ENCODE results near the gene NDUFAF3.
A peak's percentile ranks its signal among the peaks of the same experiment; 100 is the strongest.

The NDUFAF3 gene

GRCh38 chr3:48983096-48983495, 38.8 kb upstream of the NDUFAF3 start:
- no peak for TF ChIP-seq CTCF (IDR thresholded peaks at IDR 0.05; ENCODE audit: extremely low read depth, insufficient read depth, missing control alignments)
- no peak for DNase-seq (ENCODE audit: low spot score)
- in situ Hi-C loops (cut with MboI; ENCODE audit: low pct_unique_long_range_greater_than_20kb, low sequenced_read_pairs, unreplicated experiment), result no loop called here

- no peak for TF ChIP-seq CTCF (IDR thresholded peaks at IDR 0.05; ENCODE audit: extremely low read depth, insufficient read depth, missing control alignments)
- no peak for DNase-seq (ENCODE audit: low spot score)
- in situ Hi-C loops (cut with MboI; ENCODE audit: low pct_unique_long_range_greater_than_20kb, low sequenced_read_pairs, unreplicated experiment), result no loop called here
These were observed 37.3 kb upstream of the NDUFAF3 start for GRCh38 chr3:48984663-48985062.

- DNase-seq (ENCODE audit: low spot score), result no peak
- in situ Hi-C loops (cut with MboI; ENCODE audit: low pct_unique_long_range_greater_than_20kb, low sequenced_read_pairs, unreplicated experiment), result no loop called here
- TF ChIP-seq CTCF (IDR thresholded peaks at IDR 0.05; ENCODE audit: extremely low read depth, insufficient read depth, missing control alignments), result no peak
These were observed 36.0 kb upstream of the NDUFAF3 start for GRCh38 chr3:48985831-48986376.

GRCh38 chr3:48989126-48989795, 32.7 kb upstream of the NDUFAF3 start:
- in situ Hi-C loops (cut with MboI; ENCODE audit: low pct_unique_long_range_greater_than_20kb, low sequenced_read_pairs, unreplicated experiment), result no loop called here
- DNase-seq (ENCODE audit: low spot score), result no peak
- TF ChIP-seq CTCF (IDR thresholded peaks at IDR 0.05; ENCODE audit: extremely low read depth, insufficient read depth, missing control alignments), result no peak

GRCh38 chr3:48989796-48990635, 31.9 kb upstream of the NDUFAF3 start, which contains the start of gene P4HTM:
P4HTM (plus strand) TSS chr3:48990241; CDS start chr3:48990257, 16 bp downstream.
- peak; percentile 24 for TF ChIP-seq CTCF (IDR thresholded peaks at IDR 0.05; ENCODE audit: extremely low read depth, insufficient read depth, missing control alignments)
- DNase-seq (ENCODE audit: low spot score), result peak; percentile 83
- in situ Hi-C loops (cut with MboI; ENCODE audit: low pct_unique_long_range_greater_than_20kb, low sequenced_read_pairs, unreplicated experiment), result no loop called here

GRCh38 chr3:48990636-48991469, 31.1 kb upstream of the NDUFAF3 start:
- no peak for DNase-seq (ENCODE audit: low spot score)
- in situ Hi-C loops (cut with MboI; ENCODE audit: low pct_unique_long_range_greater_than_20kb, low sequenced_read_pairs, unreplicated experiment), result no loop called here
- no peak for TF ChIP-seq CTCF (IDR thresholded peaks at IDR 0.05; ENCODE audit: extremely low read depth, insufficient read depth, missing control alignments)
